GM18873 (cell line): ENCODE data around the gene AMOTL1.

Experiments
- ATAC-seq: cut with Tn5 transposase; IDR thresholded peaks from one replicate; pipeline ENCODE4 v1.9.1; 2021; ENCODE audit warnings: mild to moderate bottlenecking, moderate library complexity, moderate number of reproducible peaks; ENCODE audit not compliant: unreplicated experiment, low FRiP score

AMOTL1 gene

GRCh38 chr11:94869186-94869585 is 101.0 kb downstream of the AMOTL1 start:
- ATAC-seq: no peak

DNA sequence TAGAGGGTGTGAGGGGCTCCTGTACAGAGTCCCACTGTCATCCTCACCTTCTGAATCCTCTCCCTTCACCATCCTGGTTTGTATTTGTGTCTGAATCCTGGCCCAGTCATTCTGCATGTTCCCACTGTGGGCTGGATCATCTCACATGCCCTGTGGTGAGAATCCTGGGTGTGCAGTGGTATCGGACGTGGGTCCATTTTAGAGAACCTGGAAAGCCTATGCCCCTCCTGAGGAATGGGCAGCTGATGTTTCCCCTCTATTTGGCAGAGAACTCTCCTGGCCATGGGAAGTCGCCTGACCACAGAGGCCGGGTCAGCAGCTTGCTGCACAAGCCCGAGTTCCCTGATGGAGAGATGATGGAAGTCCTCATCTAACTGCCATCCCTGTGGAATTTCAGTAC is 102.3 kb downstream of the AMOTL1 start:
- ATAC-seq: no peak

DNA sequence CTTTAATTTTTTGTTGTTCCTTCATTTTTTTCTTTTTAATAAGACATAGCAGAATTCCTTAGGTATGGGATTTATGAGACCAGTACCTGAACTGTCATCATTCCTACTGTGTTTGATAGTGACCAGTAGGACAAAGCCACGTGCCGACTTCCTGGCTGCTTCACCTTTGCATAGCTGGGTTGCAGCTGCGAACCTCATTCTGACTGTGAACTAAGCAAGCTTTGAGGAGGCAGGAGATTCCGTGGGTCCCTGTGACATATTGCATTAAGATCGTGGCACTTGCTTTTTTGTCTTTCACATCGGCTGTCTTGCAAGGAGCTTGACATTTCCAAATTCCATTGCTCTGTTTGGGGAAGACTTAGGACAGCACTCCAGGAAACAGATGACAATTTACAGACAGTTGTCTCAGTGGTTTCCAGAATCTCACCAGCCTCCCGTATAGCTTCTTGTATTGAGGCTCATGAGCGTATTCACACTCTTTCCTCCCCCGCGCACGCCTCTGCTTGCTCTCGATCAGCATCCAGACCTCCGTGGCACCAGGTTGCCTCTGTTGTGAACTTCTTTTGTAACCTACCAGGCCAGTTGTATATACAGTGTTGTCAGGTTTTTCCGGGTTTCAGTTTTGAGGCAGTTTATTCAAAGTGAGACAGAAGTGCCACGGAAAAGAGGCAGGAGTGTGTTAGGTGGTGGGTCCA is 103.5 kb downstream of the AMOTL1 start:
- ATAC-seq: no peak

DNA sequence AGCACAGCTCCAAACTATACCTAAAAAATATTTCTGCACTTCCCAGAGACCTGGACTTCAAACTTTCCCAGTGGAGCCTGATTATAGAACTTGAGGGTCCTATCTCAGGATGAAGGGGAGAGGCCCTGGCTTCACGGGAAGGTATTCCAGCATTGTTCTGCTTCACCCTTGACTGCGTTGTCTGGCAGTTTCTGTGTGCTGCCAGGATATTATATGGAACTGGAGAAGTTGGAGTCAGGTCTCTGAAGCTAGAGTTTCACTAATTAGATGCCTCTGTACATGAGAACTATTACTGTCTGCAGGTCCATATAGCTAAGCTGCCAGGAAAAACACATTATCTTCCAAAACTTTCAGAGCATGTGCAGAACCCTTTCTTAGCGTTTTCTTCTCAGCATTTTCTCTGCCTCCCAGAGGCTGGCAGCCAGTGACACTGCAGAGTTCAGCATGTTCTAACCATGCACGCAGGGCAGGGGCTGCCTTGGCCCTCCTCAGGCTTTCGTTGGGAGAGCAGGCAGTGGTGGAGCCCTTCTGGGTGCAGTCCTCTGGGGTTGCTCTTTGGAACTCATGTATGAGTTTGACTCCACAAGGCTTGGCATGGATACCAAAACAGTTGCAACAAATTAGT is 105.9 kb downstream of the AMOTL1 start:
- ATAC-seq: no peak

DNA sequence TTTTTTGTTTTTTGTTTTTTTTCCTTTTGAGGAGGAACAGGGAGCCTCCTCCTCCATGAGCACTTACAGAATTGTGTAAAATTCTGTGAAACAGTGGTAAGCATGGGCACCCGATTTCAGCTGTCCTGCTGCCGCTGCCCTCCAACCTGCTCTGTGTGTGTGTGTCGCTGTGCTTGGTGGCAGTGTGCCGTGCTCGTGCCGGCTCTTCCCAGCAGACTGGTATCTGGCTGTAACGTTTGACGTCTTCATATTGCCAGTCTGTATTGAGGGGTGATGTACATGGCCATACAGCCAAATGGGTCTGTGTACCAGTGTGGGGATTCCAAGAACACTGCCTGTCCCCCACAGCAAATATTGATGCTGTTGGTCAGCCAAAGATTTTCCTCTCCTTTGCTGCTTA is 108.1 kb downstream of the AMOTL1 start:
- no peak for ATAC-seq

- peak; percentile 71 for ATAC-seq
Observed at GRCh38 chr11:94876645-94877442, 108.7 kb downstream of the AMOTL1 start.

DNA sequence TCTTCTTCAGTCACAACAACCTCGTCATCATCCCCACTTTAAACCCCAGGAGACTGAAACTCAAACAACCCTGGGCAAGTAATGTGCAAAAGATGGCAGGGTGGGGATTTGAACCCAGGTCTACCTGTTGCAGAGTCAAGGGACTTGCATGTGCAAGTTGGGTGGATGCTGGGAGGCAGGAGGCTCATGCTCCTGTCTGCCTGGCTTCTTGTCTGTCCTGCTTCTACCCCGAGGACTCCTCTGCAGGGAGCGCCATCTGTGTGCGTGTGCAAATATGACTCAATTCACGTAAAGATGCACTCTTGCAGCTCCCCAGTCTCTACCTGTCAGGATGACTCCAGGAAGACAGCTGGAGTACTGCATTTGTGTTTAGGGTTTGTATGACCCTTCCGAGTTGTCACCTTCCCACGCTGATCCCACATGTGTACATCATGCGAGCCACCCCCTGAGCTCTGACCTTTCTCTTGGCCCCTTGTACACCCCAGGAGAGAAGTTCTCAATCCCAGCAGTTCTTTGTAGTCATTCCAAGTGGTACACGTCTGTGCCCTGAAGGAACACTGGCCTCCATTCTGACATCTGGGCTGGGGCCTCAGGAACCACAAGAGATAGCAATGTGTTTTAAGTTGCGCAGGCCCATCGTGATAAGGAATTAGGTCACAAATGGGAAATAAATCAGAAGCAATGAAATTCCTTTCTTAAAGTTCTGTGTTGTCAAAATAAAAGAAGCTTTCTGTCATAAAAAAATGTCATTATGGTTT is 109.5 kb downstream of the AMOTL1 start:
- ATAC-seq: no peak

- ATAC-seq: no peak
Observed at GRCh38 chr11:94879006-94879405, 110.8 kb downstream of the AMOTL1 start.

DNA sequence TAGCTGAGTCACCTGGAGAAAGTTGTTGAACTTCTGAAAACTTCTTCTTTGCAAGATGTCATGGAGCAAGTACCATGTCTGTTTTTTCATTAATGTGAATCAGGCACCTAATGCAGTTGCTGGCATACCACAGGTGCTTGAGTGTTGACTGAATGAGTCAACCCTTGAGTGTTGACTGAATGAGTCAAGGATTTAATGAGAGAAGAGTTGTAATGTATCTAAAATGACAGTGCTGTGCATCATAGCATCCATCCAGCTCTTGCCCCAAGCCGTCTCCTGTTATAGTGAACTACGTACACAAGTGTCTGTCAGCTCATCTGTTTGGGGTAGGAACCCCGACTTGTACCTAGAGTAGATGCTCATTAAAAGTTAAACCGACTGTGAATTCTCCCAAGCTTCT is 112.1 kb downstream of the AMOTL1 start:
- ATAC-seq: no peak

- no peak for ATAC-seq
Observed at GRCh38 chr11:94882931-94883330, 114.8 kb downstream of the AMOTL1 start.

DNA sequence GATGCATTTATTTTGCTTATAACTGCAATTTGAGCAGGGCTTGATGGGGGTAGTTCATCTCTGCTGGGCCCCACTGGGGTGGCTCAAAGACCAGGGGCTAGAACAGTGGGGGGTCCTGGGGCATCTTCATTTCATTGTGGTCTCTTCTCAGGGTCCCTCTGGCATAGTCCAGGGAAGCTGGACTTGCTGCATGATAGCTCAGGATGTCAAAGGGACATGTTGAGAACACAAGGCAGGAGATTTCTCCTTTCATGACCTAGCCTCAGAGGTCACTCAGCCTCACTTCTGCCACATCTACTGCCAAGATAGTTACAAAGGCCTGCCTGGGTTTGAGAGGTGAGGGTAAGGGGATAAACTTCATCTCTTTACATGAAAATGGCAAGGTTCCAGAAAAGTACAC is 115.7 kb downstream of the AMOTL1 start:
- no peak for ATAC-seq

- no peak for ATAC-seq
Observed at GRCh38 chr11:94884376-94884775, 116.2 kb downstream of the AMOTL1 start.

GRCh38 chr11:94885133-94885532 is 117.0 kb downstream of the AMOTL1 start:
- peak; percentile 83 for ATAC-seq

DNA sequence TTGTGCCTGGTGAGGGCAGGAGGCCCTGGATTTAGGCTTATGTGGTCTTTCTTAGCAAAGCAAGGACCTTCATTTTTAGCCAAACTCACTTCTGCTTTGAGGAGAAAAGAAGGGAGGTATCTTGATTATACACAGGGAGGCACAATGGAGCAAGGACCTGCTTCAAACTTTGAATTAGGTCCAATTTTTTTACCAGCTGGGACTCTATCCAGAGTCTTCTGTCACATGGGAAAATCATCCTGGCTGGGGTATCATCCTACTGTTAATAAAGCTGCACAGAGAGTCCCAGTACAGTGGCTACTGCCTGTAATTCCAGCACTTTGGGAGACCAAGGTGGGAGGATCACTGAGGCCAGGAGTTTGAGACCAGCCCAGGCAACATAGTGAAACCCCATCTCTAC is 117.4 kb downstream of the AMOTL1 start:
- ATAC-seq: no peak

DNA sequence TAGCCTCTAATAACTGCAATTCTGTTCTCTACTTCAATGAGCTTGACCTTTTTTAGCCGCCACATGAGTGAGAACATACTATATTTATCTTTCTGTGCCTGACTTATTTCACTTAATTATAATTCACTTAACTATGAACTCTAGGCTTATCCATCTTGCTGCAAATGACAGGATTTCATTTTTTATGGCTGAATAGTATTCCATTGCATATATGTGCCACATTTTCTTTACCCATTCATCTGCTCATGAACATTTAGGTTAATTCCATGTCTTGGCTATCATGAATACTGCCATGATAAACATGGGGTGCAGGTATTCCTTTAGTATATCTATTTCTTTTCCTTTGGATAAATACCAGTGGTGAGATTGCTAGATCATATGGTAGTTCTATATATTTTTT is 120.0 kb downstream of the AMOTL1 start:
- no peak for ATAC-seq

GRCh38 chr11:94895451-94895850 is 127.3 kb downstream of the AMOTL1 start:
- ATAC-seq: no peak

GRCh38 chr11:94895971-94896370 is 127.8 kb downstream of the AMOTL1 start:
- ATAC-seq: no peak

DNA sequence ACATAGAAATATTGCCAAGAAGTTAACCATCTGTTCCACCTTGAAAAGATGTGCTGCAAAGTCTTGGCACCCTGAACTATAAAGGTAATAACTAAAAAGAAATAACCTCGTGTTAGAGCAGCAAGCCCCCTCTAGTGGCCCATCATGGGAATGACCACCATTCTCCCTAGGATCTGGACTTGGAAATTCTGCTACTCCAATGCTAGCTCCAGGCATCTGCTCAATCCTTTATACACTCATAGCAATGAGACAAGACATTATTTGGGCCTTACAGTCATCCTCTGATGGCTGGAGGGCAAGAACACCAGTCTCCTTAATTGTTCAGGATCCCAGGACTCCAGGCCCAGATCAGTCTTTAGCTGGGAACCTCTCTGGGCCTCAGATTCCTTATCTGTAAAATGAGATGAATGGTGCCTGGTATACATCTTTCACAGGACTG is 129.2 kb downstream of the AMOTL1 start:
- ATAC-seq: no peak

DNA sequence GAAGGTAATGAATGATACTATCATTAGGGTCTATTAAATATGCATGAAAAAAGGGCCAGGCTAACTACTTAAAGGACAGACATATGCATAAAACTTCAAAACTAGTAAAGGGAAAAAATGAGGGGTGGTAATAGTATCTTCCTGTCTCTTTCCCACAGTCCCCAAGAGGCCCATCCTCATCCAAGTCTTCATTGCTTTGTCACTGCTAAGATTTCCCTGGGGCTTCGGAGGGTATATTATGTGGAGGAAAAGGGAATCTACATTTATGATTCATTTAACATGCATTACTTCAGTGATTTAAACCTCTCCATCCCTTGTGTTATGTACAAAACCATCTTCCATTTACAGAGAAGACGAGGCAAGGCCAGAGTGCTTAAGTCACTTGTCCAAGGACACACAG is 139.1 kb downstream of the AMOTL1 start:
- ATAC-seq: no peak

GRCh38 chr11:94909371-94909820 is 141.2 kb downstream of the AMOTL1 start:
- ATAC-seq: no peak

DNA sequence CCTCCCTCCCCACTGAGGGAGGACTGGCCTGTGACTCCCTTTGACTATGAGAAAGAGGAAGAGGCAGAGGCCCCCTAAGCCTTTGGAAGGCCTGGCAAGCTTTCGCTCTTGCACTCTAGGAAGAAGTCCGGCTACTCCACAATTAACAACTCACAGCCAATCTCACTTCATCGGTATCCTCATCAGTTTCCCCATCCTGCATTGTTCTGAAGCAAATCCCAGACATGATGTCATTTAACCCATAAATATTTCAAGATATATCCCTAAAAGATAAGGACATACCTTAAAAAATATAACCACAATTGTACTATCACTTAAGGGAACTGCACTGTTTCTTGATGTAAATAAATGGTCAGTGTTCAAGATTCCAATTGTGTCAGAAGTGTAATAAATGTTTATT is 142.1 kb downstream of the AMOTL1 start:
- no peak for ATAC-seq
